Calu3 (cell line): Measurements from ENCODE around the gene APBA2. TPM values are rescaled to one million over a fixed set of nuclear protein-coding genes. Genes with fewer than 3 reads are reported as not detected.

Experiments used
- BruUV-seq: library from RNA; stranded (reverse); fragments of 400-500 nt; replicated peaks from 2 replicates; lab custom pipeline; 2021; lab: Mats Ljungman, UMichigan
- CTCF ChIA-PET: fragments of 300-600 bp; sonication (Branson Sonifier 250); formaldehyde crosslinking; loops from one replicate; lab custom pipeline; 2022; ENCODE audit warnings: antibody characterized with exemption; lab: Charles Lee
- DNase-seq: peaks from one replicate; pipeline ENCODE4 v3.0.0; 2022
- H3K27ac Mint-ChIP-seq: one replicate; pipeline ENCODE4 v1.8.0; 2022; ENCODE audit warnings: mixed read lengths; ENCODE audit not compliant: unreplicated experiment
- H3K27me3 Mint-ChIP-seq: one replicate; pipeline ENCODE4 v1.8.0; 2022; ENCODE audit warnings: mixed read lengths; ENCODE audit not compliant: unreplicated experiment
- H3K36me3 Mint-ChIP-seq: one replicate; pipeline ENCODE4 v1.8.0; 2022; ENCODE audit warnings: mild to moderate bottlenecking, moderate library complexity, mixed read lengths; ENCODE audit not compliant: insufficient read depth, unreplicated experiment
- H3K4me1 Mint-ChIP-seq: one replicate; pipeline ENCODE4 v1.8.0; 2022; ENCODE audit warnings: mild to moderate bottlenecking, low read depth, mixed read lengths; ENCODE audit not compliant: unreplicated experiment
- H3K4me3 Mint-ChIP-seq: one replicate; pipeline ENCODE4 v1.8.0; 2022; ENCODE audit warnings: mild to moderate bottlenecking, low read depth, moderate library complexity, mixed read lengths; ENCODE audit not compliant: unreplicated experiment
- H3K9me3 Mint-ChIP-seq: one replicate; pipeline ENCODE4 v1.8.0; 2022; ENCODE audit warnings: low read depth, mixed read lengths; ENCODE audit not compliant: unreplicated experiment
- CTCF ChIP-seq: fragments of 200-600 bp; IDR thresholded peaks from one replicate; pipeline ENCODE4 v1.8.0; 2022; ENCODE audit warnings: antibody characterized with exemption; ENCODE audit not compliant: unreplicated experiment
- intact Hi-C: fragments of 100-400 bp; cut with micrococcal nuclease; formaldehyde crosslinking; loops from one replicate; pipeline ENCODE4 v1.10.0; 2022; ENCODE audit not compliant: unreplicated experiment
- total RNA-seq: library from RNA; stranded (reverse); gene quantifications from 2 replicates; pipeline ENCODE4 v1.2.3, GENCODE V29; 2022

Gene APBA2
- total RNA-seq, 1 experiment from 2014 or later: not detected

GRCh38 chr15:29116970-29117700 lies 231.4 kb downstream of the APBA2 start:
- Mint-ChIP-seq H3K4me1 (no peaks in the 10 kb centered on the region), H3K27me3 (peaks cover 13% of the 10 kb centered on the region), H3K27ac (no peak overlapping the region), H3K4me3 (no peak overlapping the region), H3K9me3 (no peaks in the 10 kb centered on the region), H3K36me3 (no peaks in the 10 kb centered on the region)
- TF ChIP-seq CTCF: no peak
- BruUV-seq: no TSS peak
- intact Hi-C loops: no loop called here
- no peak for DNase-seq
- CTCF ChIA-PET: no interaction called here

- H3K27ac Mint-ChIP-seq: no peak overlapping the region
- no peaks in the 10 kb centered on the region for H3K36me3 Mint-ChIP-seq
- H3K27me3 Mint-ChIP-seq: peaks cover 13% of the 10 kb centered on the region
- H3K9me3 Mint-ChIP-seq: no peaks in the 10 kb centered on the region
- no peak overlapping the region for H3K4me3 Mint-ChIP-seq
- CTCF ChIA-PET: no interaction called here
- H3K4me1 Mint-ChIP-seq: no peaks in the 10 kb centered on the region
- no peak for DNase-seq
- BruUV-seq: no TSS peak
- intact Hi-C loops: no loop called here
- no peak for TF ChIP-seq CTCF
Observed at GRCh38 chr15:29117778-29118177, 232.0 kb downstream of the APBA2 start.

- no peak for TF ChIP-seq CTCF
- Mint-ChIP-seq H3K9me3 (no peaks in the 10 kb centered on the region), H3K27ac (no peak overlapping the region), H3K4me1 (no peaks in the 10 kb centered on the region), H3K36me3 (no peaks in the 10 kb centered on the region), H3K4me3 (no peak overlapping the region), H3K27me3 (peaks cover 4% of the 10 kb centered on the region)
- BruUV-seq: no TSS peak
- CTCF ChIA-PET: no interaction called here
- intact Hi-C loops: no loop called here
- DNase-seq: no peak
Observed at GRCh38 chr15:29119847-29120246, 234.1 kb downstream of the APBA2 start.

- Mint-ChIP-seq H3K4me3 (no peak overlapping the region), H3K27ac (no peak overlapping the region), H3K27me3 (no peaks in the 10 kb centered on the region), H3K9me3 (no peaks in the 10 kb centered on the region), H3K36me3 (no peaks in the 10 kb centered on the region), H3K4me1 (no peaks in the 10 kb centered on the region)
- BruUV-seq: no TSS peak
- no peak for DNase-seq
- TF ChIP-seq CTCF: no peak
- CTCF ChIA-PET: no interaction called here
- intact Hi-C loops: no loop called here
Observed at GRCh38 chr15:29120593-29121368, 235.0 kb downstream of the APBA2 start.
